Urothelium cell line (cell line): ENCODE data around the gene B3GLCT.
"Not testable (repeated sequence)": the region's sequence is repeated elsewhere in the genome, so short reads cannot be mapped to it uniquely, and the experiment has no call there.

Experiments
- DNase-seq: peaks from one replicate; pipeline ENCODE4 v3.0.0; 2011; ENCODE audit warnings: low spot score, mixed read lengths
- FAIRE-seq: peaks from 2 replicates; lab custom pipeline; 2011; peaks lifted over from hg19 to GRCh38; lab: Jason Lieb, UNC

B3GLCT gene

GRCh38 chr13:31334994-31335557 is 135.3 kb downstream of the B3GLCT start:
- DNase-seq (no peak), FAIRE-seq (no peak)

GRCh38 chr13:31339616-31340015 is 139.8 kb downstream of the B3GLCT start:
- FAIRE-seq, DNase-seq: not testable (repeated sequence)

DNA sequence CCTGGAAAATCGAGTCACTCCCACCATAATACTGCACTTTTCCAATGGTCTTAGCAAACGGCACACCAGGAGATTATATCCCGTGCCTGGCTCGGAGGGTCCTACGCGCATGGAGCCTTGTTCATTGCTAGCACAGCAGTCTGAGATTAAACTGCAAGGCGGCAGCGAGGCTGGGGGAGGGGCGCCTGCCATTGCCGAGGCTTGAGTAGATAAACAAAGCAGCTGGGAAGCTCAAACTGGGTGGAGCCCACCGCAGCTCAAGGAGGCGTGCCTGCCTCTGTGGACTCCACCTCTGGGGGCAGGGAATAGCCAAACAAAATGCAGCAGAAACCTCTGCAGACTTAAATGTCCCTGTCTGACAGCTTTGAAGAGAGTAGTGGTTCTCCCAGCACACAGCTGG is 141.1 kb downstream of the B3GLCT start:
- not testable (repeated sequence) for FAIRE-seq, DNase-seq

GRCh38 chr13:31346891-31347290 is 147.1 kb downstream of the B3GLCT start:
- DNase-seq (no peak), FAIRE-seq (no peak)

GRCh38 chr13:31349156-31349555 is 149.4 kb downstream of the B3GLCT start:
- FAIRE-seq (no peak), DNase-seq (no peak)

DNA sequence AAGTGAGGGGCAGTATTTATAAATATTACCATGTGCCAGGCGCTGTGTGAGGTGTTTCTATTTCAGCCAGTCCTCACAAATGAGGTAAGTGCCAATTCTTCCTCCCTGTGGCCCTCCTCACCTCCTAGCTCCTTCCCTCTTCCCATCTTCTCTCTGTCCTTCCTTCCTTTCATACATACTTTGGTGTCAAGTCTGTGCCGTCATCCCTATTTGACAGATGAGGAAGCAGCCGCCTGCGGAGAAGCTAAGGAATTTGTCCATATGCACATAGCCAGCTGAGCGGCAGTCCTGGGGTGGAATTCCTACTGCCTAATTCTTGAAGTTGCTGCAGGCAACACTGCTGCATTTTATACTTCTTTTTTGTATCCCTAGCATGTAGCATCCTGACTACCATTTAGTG is 150.8 kb downstream of the B3GLCT start:
- no peak for FAIRE-seq
- no peak for DNase-seq

DNA sequence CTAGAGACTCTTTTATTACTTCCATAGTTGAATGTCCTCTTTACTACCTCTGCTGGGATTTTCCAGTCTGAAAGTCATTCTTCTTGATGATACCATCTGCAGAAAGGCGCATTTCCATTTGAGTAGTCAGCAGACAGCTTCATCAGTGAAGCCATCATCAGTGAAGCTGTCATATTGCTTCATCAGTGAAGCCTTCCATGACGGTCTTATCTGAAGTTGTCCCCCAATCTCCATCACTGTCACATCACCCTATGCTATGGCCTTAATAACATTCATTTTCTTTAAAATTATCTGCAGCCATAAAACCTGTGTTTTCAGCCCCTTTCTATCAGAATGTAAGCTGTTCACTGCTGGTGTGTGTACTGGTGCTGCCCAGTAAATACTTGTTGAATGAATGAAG is 151.6 kb downstream of the B3GLCT start:
- FAIRE-seq (no peak), DNase-seq (no peak)

DNA sequence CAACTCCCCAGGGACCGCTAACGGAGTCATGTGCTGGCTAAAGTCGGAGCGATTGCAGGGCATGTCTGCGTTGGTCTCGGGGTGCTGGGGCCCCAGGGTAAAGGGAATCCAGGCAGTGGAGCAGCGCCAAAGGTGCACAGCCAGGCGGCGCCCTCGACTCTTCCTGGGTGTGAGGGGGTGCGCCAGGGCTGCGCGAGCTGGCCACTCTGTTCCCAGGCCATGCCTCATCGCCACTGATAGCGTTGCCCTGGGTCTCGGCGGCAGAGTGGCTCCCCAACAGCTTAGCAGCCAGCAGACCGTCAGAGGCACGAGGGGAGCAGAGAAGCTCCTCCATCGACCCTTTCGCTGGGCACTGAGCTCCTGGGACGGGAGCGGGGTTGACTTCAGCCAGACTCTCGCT is 152.7 kb downstream of the B3GLCT start:
- FAIRE-seq (no peak), DNase-seq (no peak)

DNA sequence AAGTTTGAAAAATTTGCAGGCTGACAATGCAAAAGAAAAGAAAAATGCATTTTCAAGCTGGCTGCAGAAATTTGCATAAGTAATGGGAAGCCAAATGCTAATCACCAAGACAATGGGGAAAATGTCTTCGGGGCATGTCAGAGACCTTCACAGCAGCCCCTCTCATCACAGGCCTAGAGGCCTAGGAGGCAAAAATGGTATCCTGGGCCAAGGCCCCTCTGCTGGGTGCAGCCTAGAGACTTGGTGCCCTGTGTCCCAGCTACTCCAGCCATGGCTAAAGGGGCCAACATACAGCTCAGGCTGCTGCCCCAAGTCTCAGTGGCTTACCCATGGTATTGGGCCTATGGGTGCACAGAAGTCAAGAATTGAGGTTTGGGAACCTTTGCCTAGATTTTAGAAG is 155.2 kb downstream of the B3GLCT start:
- no peak for FAIRE-seq
- no peak for DNase-seq

DNA sequence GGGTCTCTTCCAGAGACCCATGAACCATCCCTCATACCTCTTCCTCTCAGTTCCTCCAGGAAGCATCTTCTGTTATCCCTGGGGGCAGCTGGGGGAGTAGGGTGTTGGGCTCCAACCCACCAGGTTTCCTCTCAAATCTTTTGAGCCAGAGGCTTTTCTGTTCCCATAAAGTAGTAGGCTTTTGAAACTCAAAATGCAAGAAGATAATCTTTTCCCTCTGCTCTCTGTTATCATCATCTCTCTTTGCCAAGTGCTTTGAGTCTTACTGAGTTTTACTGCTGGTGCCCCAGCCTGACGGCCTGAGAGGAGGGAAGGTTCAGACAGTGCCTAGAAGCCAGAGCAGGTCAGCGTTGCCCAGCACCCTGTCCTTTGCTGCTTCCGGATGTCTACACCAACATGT is 157.2 kb downstream of the B3GLCT start:
- FAIRE-seq (no peak), DNase-seq (no peak)

DNA sequence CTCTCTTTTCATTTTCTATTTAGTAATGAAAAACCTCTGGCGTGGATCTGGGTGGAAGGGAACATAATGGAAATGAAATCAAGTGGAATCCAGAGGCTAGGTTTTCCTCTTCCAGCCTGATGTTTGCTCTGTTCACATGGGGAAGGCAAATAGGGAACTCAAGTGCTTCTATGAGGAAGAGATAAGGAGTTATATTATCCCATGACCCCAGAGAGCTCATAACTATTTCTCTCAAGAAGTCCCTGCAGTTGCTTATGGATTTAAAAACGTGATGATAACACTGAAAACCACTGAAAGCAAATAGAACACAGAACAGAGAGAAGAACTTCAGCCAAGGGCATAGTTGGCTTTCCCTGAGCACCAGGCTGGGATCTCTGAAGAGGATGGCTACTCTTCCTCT is 157.8 kb downstream of the B3GLCT start:
- FAIRE-seq = no peak
- no peak for DNase-seq

- DNase-seq (no peak), FAIRE-seq (no peak)
Measured at GRCh38 chr13:31361673-31362072, 161.9 kb downstream of the B3GLCT start.

GRCh38 chr13:31365630-31366029 is 165.9 kb downstream of the B3GLCT start:
- DNase-seq = no peak
- FAIRE-seq = no peak

GRCh38 chr13:31367410-31367809 is 167.6 kb downstream of the B3GLCT start:
- DNase-seq = no peak
- FAIRE-seq = no peak

GRCh38 chr13:31369213-31369612 is 169.4 kb downstream of the B3GLCT start:
- DNase-seq (no peak), FAIRE-seq (no peak)

DNA sequence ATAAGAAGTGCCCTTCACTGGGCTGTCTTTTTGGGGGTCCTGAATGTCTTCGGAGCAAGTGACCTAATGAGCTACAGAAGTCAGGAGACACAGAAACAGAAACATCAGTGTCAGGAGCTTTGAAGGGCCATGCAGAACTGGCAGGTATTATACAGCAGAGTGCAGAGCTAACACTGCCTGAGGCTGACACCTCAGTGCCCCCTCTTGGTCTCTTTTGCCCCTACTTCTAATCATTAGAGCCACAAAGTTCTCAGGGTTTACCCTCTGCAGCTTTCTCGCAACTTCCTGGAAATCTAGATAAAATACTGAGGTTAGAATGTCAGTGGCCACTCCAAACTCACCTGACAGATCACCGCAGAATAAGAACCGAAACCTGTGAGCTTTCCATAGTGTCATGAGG is 172.7 kb downstream of the B3GLCT start:
- DNase-seq = no peak
- FAIRE-seq = no peak

GRCh38 chr13:31374682-31375081 is 174.9 kb downstream of the B3GLCT start:
- no peak for DNase-seq
- no peak for FAIRE-seq

GRCh38 chr13:31377946-31378345 is 178.2 kb downstream of the B3GLCT start:
- DNase-seq = no peak
- FAIRE-seq = no peak

DNA sequence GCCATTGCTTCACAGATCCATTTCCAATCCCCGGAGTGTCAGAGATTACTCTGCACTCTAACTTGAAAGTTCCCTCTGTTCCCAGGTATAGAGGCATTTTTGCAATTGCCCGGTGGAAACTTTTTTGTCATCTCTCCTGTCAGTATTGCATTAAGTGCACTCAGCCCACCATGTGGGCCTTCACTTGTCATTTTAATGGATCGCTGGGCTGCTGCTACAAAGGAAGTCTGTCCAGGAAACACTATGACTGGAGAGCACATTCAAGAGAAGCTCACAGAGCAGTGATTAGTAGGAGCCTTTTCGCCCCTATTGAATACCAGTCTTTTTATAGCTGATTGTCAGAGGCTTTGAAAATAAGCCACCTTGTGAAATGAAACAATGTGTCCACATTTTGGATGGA is 180.9 kb downstream of the B3GLCT start:
- no peak for FAIRE-seq
- DNase-seq = no peak
